MG63 (cell line): ENCODE data around the gene CFAP73. TPM values are rescaled to one million over a fixed set of nuclear protein-coding genes. Genes with fewer than 3 reads are reported as not detected.

Experiments used
- DNase-seq: peaks from one replicate; pipeline ENCODE4 v3.0.0-alpha.2; 2020
- H3K27me3 ChIP-seq: fragments of 250-450 bp; sonication (Bioruptor Pico); 2 replicates; pipeline ENCODE4 v1.5.1; 2020; ENCODE audit warnings: mild to moderate bottlenecking, moderate library complexity
- H3K36me3 ChIP-seq: fragments of 250-450 bp; sonication (Bioruptor Pico); 2 replicates; pipeline ENCODE4 v1.5.1; 2020; ENCODE audit warnings: mild to moderate bottlenecking, moderate library complexity
- H3K4me3 ChIP-seq: fragments of 250-450 bp; sonication (Bioruptor Pico); 2 replicates; pipeline ENCODE4 v1.5.1; 2020; ENCODE audit warnings: mild to moderate bottlenecking, moderate library complexity
- H3K9me3 ChIP-seq: fragments of 250-450 bp; sonication (Bioruptor Pico); 2 replicates; pipeline ENCODE4 v1.5.1; 2020; ENCODE audit warnings: mild to moderate bottlenecking, moderate library complexity
- total RNA-seq: library from RNA; depleted of rRNA; stranded (reverse); fragments of >200 nt; shearing (Covaris generic); gene quantifications from 2 replicates; pipeline ENCODE4 v1.2.3, GENCODE V29; 2014; ENCODE audit warnings: low replicate concordance; rRNA removed

The CFAP73 gene
- total RNA-seq, 1 experiment from 2014 or later: not detected

DNA sequence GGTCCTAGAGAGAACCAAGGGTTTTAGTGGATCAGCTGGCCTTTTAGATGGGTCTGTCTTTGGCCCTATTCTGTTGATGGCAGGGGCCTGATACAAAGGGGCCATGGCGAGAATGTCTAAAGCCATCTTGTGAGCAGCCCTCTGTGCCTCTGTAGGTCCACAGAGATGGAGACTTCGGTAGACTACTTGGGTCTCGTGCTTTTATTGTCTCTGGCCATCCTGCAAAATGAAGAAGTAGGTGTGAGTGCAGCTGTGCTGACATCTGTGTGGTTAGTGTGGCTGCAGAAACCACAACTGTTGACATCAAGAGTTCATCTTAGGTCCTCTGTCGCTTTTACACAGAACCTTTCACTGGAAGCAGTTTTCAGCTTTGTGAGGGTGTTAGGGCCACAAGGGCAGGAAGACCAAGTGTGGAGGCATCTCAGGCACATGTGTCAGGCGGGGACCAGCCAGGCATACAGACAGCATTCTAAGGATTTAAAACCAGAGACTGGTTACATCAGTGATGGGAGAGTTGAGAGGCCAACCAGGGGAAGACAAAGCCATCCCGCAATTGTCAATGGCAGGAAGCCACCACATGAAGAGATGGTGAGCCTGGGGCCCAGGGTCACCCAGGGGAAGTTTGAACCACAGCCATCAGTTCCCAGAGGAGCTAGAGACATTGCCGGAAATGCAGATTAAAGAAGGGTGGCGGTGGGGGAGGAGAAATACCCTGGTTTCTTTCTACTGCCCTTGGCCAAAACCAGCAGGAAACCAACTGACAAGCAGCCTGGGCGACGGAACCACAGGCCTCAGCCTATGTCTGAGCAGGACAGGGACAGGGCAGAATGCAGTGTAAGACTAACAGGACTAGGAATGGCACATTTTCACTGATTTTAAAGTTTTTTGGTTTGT is 58.8 kb downstream of the CFAP73 start:
- H3K27me3 ChIP-seq: no peaks in the 10 kb centered on the region
- no peaks in the 10 kb centered on the region for H3K36me3 ChIP-seq
- no peaks in the 10 kb centered on the region for H3K9me3 ChIP-seq
- DNase-seq: no peak
- no peak overlapping the region for H3K4me3 ChIP-seq

Other genes starting within 250 kb of the CFAP73 start
- gene OAS1, start 242.8 kb upstream of the CFAP73 start, total RNA-seq: 7.8 and 10.3 TPM in 2 replicates
- gene OAS3, start 211.2 kb upstream of the CFAP73 start, total RNA-seq: 8.6 and 12.5 TPM in 2 replicates
- gene OAS2, start 171.2 kb upstream of the CFAP73 start, total RNA-seq: 6.0 and 22.3 TPM in 2 replicates
- gene DTX1, start 93.0 kb upstream of the CFAP73 start, total RNA-seq: not detected in 2 replicates
- gene RASAL1, start 14.0 kb upstream of the CFAP73 start, total RNA-seq: not detected in 2 replicates
- 80.5 and 82.0 TPM in 2 replicates for gene DDX54, start 35.8 kb downstream of the CFAP73 start, total RNA-seq
- gene RITA1, start 36.0 kb downstream of the CFAP73 start, total RNA-seq: 34.4 and 38.6 TPM in 2 replicates
- 3.9 and 5.4 TPM in 2 replicates for gene TPCN1, start 71.7 kb downstream of the CFAP73 start, total RNA-seq
- 8.7 and 11.6 TPM in 2 replicates for gene SLC8B1, start 185.4 kb downstream of the CFAP73 start, total RNA-seq
- gene PLBD2, start 208.9 kb downstream of the CFAP73 start, total RNA-seq: 5.2 and 6.8 TPM in 2 replicates